Right hindlimb (tissue), 1 donor: Measurements from ENCODE around the gene NOL7.

Source experiments
- DNase-seq: peaks from one replicate; pipeline ENCODE4 v3.0.0-alpha.2; 2018

Gene NOL7

DNA sequence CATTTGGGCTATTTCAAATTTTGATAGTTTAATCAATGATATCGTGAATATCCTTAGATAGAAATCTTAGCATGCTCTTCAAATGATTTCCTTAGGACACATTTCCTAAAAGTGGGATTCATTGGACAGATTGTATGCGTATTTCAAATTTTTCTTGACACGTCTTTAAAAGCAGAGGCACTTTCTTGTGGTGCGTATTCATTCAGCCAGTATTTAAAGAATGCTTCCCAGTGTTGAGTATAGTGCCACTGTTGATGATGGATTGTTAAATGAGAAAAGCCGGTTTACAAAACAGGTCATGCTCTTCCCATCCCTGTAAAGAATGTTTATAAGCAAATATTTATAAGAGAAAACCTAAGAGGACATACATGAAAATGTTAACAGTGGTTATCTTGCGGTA, 15.1 kb upstream of the NOL7 start:
- no peak for DNase-seq

GRCh38 chr6:13604135-13604534, 11.0 kb upstream of the NOL7 start:
- DNase-seq, result no peak

- no peak for DNase-seq
These were observed 10.4 kb upstream of the NOL7 start for GRCh38 chr6:13604546-13605416.

GRCh38 chr6:13605634-13606033, 9.5 kb upstream of the NOL7 start:
- no peak for DNase-seq

GRCh38 chr6:13611715-13612114, 3.4 kb upstream of the NOL7 start:
- DNase-seq, result no peak

GRCh38 chr6:13613029-13613594, 2.0 kb upstream of the NOL7 start:
- DNase-seq, result no peak

- DNase-seq, result no peak
These were observed 809 bp upstream of the NOL7 start for GRCh38 chr6:13614126-13614925.

DNA sequence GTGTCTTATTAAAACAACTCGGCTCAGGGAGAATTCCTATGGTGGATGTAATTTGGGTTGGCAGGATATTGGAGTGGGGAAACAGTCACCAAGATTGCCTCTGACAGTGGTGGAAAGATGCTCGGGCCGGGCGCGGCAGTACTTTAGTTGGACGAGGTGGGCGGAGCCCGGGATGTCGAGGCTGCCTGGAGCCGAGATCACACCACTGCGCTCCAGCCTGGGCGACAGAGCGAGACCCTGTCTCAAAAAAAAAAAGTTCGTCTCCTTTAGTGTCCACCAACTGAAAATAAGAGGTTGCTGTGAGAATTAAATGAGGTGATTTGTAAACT, 621 bp downstream of the NOL7 start:
- peak; percentile 51 for DNase-seq

DNA sequence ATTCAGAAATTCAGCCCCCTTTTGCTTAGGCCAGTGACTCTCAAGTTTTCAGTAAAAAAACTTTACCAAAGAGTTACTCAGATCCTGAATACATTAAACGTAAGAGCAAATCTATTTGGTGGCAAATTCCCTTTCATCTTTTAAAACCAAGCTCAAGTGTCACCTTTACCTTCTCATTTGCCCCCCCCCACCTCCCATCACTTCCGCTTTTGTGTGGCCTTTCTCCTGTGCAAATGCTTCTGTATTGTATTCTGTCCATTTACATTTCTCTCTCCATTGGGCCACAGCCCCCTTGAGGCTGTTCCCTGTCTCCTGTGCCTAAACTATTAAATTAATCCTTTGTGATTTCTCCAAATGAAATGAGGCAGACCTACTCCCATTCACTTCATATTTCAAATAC, 1.9 kb downstream of the NOL7 start:
- no peak for DNase-seq

DNA sequence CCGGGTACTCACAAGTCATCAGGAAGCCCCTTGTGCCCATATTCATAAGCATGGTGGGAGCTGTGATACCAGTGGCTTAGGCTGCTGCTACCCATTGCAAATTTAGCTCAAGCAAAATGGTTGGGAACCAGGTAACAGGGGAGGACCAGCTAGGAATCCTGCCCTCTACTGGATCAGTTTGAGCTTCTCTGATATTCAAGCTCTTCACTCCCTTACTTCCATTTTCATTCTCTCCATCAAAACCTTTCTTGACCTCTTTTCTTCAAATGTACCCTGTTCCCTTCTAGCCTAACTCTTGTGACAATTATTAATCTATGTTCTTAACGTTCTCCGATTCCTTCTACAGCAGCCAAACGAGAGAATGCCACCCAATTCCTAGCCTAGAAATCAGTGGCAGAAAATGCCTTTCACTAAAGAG, 9.7 kb downstream of the NOL7 start:
- DNase-seq, result no peak

DNA sequence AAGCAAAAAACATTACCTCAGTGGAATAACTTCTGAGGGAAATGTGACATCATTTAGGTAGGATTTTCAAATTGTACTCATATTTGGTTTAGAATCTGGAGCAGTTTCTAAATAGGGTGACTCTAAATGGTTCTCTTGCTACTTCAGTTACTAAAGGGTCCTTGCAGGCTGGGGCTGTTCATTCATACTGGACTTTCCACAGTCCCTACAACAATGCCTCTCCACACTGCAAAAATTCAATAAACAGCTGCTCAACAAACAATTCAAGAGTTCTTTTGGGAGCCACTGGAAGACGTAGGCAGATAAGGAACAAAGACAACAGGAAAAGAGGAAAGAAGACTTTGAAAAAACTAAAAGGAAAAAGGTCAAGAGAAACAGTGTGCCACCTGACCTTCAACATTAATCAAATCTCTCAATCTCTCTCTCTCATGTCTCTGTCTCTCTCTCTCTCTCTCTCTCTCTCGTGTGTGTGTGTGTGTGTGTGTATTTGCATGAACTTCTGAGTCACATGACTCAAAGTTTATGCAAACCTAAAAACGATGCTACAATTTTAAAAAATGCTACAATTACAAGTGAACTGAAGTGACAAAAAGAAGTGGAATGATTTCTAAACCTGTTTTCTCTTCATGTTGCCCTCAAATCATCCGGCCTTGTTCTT, 14.5 kb downstream of the NOL7 start:
- no peak for DNase-seq

- no peak for DNase-seq
These were observed 15.4 kb downstream of the NOL7 start for GRCh38 chr6:13630499-13630898.

DNA sequence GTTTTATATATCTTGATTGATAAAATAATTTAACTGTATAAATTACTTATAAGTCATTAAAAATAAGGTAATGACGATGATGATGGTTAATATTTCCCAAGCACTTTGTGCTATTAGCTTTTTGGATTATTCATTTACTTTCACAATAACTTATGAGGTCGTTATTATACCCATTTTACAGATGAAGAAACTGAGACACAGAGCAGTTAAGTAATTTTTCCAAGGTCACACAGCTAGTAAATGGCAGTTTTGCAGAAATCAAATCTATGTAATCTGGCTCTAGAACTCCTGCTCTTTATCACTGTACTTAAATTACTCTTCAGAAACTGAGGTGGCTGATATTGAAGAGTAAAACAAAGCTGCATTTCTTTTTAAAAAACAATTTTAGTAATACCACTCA, 18.2 kb downstream of the NOL7 start:
- DNase-seq, result no peak

- DNase-seq, result no peak
These were observed 21.0 kb downstream of the NOL7 start for GRCh38 chr6:13635948-13636658.

DNA sequence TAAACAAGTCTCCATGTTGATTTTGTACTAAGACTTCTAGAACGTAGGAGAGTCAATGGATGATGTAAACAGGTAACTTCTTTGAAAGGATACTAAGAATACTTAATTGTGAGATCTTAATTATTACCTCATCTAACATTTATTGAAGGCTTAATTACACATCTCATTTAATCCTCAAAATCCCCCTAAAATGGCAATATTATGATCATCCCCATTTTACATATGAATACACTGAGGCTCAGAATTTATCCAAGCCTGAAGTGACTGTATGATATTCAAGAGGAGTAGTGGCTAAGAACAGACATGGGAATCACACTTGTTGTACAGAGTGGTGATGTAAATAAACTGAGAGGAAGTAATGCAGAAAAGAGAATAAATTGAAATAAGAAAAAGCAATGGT, 22.9 kb downstream of the NOL7 start:
- no peak for DNase-seq

DNA sequence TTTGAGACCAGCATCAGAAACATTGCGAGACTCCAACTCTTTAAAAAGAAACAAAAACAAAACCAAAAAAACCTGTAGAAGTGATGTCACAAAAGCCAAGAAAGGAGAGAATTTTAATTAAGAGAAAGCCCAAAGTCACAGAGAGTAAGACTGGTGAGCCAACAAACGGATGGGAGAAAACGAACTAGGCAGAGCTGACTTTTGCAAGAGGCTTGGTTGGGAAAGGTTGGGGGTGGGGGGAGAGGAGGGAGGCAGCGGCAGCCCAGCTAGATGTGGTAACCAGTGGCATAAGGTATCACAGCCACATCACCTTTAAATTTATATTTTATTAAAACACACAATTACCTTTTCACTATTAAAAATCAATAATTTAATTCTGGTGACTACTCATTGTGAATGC, 23.5 kb downstream of the NOL7 start:
- no peak for DNase-seq

DNA sequence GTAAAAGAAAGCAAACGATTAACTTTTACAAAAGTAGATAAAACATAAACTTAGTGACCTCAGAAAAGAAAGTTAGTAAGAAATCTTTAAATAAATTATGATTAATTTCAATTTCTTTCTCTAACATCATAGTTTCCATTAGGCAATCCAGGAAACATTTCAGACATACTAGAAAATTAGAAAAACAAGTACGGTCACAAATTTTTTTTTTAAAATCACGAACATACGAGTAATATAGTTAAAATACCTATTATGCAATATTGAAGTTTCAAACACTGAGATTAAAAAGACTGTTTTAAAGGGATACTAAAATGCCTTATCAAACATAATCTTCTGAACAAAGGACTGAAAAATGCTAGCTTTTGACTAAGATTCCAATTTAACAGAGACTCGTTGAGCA, 26.2 kb downstream of the NOL7 start:
- no peak for DNase-seq

DNA sequence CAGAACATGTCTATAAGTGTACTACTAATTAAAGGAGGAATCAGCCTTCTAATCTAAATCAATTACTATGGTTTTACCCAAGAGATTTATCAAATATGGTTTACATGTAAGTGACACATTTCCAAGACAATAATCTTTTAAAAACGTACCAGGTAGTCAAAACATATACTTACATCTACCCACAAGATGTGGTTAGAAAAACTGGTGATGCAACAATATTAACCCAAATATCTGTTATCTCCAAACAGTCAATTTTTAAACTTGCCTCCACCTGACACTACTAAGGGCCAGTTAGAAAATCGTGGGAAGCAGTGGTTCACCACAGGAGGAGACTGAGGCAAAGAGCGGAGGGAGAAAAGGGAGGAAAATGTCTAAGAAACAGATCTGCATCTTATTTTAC, 28.0 kb downstream of the NOL7 start:
- DNase-seq, result no peak

GRCh38 chr6:13648850-13649249, 33.7 kb downstream of the NOL7 start:
- no peak for DNase-seq

DNA sequence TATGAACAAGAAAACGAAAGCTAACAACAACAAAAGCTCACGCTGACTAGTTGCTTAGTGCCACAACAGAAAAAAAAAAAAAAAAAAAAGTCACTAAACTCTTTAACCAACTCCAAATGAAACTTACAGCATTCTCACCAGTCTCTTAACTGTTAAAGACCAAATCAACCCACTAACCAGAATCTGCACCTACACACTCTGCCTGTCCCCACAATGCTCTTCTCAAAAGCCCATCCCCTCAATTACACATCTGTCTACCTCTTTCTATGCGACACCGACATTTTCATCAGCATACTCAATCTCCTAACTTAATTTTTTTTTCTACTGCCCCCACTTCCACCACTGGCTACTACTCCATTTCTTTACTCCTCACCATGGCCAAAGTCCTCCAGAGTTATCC, 34.3 kb downstream of the NOL7 start:
- no peak for DNase-seq

DNA sequence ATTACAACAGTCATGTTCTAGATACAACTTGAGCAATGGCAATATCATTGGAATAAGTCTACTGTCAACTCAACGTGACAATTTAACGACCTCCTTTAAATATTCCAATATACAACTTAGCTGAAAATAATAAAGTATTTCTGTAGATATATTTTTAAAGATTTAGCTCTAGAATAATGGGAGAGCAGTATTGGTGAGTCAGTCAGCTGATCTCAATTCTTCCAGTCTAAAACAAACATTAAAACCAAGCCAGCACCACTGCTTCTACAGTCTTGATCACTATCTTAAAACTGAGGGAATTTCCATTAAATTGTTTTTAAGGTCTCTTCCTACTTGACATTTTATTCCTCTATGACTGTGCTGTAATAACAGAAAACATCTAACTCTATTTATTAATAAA, 38.2 kb downstream of the NOL7 start:
- DNase-seq, result no peak

DNA sequence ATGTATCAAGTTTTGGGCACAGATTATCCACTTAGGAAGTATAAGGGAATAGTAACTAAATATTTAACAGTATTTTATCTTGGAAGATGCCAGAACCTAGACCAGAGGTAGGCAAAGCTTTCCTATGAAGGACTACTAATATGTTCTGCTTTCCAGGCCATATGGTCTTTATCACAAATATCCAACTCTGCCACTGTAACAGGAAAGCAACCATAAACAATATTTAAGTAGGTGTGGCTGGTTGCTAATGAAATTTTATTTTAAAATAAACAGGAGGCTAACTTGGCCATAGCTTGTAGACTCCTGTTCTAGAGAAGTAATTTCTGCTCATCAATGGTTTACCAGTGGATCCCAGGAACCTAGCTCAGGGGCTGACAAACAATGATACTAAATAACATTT, 39.4 kb downstream of the NOL7 start:
- DNase-seq, result no peak

DNA sequence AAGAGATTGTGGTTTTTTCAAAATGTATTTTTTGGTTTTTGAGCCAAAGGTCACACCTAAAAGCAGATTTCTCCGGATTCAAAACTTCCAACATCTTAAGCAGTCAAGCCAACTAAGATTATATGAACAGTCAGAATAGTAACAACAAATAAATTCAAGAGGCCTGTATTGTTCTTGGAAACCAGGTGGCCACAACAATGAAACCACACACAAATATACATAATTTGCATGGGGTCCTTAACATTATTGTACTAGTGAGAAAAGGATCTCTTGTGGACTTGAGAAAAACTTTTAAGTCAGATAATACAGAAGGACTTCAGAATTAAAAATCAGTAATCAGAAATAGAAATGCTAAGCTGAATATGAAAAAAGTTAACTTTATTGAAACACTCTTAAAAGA, 40.6 kb downstream of the NOL7 start:
- no peak for DNase-seq
